DND-41 (cell line): ENCODE data around the gene UBXN2A.

Source experiments
- EZH2 ChIP-seq: IDR thresholded peaks from 3 replicates; pipeline ENCODE4 v1.6.1; 2012; ENCODE audit warnings: borderline replicate concordance, low read depth, mild to moderate bottlenecking, moderate library complexity, low read length, inconsistent platforms; ENCODE audit not compliant: severe bottlenecking
- TF ChIP-seq, protein P1 (sequence below): IDR thresholded peaks from 2 replicates; pipeline ENCODE4 v1.5.1; 2012; ENCODE audit warnings: borderline replicate concordance, low read length, moderate library complexity, mild to moderate bottlenecking; ENCODE audit not compliant: poor library complexity, severe bottlenecking; ENCODE audit errors: extremely low read depth

DNA sequence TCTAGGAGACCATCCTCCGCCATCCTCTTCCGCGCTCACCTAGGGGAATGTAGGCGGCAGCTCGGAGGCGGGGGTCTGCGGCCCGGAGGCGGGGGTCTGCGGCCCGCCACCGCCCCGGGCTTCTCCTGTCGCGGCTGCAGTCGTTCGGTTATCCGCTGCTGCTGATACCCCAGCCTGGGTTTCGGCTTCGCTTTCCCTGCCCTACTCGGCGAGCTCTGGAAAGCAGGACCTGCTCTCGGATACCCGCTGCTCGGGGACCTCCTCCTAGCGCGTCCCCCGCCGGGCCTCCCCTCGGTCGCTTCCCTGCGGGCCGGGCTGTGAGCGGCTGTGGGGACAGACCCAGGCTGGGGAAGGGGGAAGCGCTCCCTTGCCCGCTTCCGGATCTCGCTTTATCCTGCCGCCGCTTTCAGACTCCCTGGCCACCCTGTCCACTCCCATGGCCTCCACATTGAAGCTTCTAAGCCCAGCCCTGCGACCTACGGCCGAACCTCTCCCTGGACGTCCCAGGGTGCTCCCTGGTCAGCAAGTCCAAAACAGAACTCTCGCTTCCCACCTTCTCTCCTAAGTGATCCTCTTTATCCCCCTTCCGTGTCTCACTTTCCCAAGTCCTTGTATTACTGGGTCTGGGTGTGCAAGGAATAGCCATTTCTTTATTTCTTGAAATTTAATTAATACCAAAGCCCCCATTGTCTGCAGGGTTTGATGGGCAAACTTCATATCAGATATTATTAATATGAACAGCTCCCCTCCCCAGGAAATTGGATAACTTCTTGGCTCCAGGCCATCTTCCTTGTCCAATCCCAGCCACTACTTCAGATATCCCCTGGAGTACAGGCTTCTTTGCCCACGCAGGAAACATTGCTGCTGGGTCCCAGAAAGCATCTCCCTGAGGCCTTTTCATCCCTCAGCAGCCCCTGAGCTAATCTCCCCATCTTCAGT lies 110.0 kb downstream of the UBXN2A start:
- TF ChIP-seq, protein P1, sequence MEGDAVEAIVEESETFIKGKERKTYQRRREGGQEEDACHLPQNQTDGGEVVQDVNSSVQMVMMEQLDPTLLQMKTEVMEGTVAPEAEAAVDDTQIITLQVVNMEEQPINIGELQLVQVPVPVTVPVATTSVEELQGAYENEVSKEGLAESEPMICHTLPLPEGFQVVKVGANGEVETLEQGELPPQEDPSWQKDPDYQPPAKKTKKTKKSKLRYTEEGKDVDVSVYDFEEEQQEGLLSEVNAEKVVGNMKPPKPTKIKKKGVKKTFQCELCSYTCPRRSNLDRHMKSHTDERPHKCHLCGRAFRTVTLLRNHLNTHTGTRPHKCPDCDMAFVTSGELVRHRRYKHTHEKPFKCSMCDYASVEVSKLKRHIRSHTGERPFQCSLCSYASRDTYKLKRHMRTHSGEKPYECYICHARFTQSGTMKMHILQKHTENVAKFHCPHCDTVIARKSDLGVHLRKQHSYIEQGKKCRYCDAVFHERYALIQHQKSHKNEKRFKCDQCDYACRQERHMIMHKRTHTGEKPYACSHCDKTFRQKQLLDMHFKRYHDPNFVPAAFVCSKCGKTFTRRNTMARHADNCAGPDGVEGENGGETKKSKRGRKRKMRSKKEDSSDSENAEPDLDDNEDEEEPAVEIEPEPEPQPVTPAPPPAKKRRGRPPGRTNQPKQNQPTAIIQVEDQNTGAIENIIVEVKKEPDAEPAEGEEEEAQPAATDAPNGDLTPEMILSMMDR = no peak
- no peak for TF ChIP-seq EZH2
